GM12801 (cell line): ENCODE results near the gene GFRA1.

Experiments
- TF ChIP-seq, protein P1 (sequence below): IDR thresholded peaks from one replicate; pipeline ENCODE4 v1.5.1; 2011; ENCODE audit warnings: control low read depth; ENCODE audit not compliant: insufficient read length; ENCODE audit errors: extremely low read depth

GFRA1 gene

DNA sequence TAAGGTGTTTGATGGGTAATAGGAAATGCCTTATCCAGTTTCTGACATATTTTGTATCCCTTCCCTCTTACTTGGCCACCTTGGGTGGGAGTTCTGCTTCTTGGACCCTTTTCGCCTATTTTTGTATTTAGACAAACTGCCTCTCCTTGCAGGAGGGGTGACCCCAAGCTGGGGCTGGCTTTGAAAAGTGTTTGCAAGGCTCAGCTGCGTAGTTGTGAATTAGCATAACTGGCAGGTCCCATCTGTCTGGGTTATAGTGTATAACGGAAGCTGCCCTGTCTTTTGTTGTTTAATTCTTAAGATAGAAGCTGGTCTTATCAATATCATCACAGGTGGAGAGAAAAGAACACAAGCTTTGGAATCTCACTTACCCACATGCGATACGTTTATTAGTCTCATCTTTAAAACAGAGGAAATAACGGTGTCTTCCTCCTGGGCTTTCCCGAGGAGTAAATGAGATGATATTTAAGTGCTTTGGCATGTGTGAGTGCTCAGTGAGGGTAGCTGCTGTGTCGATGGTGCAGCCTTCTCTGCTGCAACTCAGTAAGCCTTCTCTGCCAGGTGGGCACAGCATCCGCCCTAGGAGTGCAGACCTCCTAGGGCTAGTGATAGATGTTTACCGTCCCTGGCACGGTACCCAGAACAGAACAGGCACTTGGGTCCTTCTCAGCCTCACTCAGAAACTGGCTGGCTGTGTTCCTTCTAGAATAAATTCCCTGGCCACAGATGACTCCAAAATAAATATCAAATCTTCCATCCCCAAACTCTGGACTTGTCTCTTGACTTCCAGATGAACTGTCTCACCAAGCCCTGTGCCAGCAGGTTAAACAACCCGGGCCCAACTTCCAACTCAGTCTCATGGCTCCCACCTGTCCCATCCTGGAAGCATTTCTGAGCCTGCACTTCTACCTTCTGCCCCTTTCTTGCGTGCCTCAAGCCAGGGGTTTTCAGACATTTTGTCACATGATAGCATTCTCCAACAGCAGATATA is 227.3 kb downstream of the GFRA1 start:
- TF ChIP-seq, protein P1, sequence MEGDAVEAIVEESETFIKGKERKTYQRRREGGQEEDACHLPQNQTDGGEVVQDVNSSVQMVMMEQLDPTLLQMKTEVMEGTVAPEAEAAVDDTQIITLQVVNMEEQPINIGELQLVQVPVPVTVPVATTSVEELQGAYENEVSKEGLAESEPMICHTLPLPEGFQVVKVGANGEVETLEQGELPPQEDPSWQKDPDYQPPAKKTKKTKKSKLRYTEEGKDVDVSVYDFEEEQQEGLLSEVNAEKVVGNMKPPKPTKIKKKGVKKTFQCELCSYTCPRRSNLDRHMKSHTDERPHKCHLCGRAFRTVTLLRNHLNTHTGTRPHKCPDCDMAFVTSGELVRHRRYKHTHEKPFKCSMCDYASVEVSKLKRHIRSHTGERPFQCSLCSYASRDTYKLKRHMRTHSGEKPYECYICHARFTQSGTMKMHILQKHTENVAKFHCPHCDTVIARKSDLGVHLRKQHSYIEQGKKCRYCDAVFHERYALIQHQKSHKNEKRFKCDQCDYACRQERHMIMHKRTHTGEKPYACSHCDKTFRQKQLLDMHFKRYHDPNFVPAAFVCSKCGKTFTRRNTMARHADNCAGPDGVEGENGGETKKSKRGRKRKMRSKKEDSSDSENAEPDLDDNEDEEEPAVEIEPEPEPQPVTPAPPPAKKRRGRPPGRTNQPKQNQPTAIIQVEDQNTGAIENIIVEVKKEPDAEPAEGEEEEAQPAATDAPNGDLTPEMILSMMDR, result no peak

DNA sequence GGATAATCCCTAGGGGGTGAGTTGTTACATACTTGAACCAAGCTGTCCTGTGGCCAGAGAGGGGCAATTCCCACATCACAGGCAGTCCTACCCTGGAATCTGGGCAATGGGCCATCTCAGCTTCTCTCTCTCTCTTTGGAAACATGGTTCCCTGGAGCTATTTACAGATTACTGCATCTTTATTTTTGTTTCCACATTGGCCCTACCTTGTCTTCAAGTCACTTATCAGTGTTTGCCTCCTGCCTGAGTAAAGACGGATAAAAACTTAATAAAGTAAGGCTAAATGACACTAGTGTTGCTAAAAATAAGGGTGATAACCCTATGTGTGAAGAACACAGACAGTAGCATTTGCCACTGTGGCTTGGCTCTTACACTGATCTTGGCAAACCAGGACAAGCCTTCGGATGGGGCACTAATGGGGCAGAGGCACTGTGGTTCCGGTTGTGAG is 228.2 kb downstream of the GFRA1 start:
- TF ChIP-seq, protein P1, result no peak

DNA sequence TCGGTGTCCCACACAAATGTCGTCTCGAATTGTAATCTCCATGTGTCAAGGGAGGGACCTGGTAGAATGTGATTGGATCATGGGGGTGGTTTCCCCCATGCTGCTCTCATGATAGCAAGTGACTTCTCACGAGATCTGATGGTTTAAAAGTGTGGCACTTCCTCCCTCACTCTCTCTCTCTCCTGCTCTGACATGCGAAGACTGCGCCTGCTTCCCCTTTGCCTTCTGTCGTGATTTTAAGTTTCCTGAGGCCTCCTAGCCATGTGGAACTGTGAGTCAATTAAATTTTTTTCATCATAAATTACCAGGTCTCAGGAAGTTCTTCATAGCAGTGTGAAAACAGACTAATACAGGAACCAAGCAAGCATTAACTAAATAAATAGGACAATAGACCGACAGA is 229.1 kb downstream of the GFRA1 start:
- TF ChIP-seq, protein P1, result no peak

GRCh38 chr10:116043304-116043703 is 229.7 kb downstream of the GFRA1 start:
- TF ChIP-seq, protein P1, result no peak

- TF ChIP-seq, protein P1, result no peak
Observed at GRCh38 chr10:116041948-116042347, 231.1 kb downstream of the GFRA1 start.

DNA sequence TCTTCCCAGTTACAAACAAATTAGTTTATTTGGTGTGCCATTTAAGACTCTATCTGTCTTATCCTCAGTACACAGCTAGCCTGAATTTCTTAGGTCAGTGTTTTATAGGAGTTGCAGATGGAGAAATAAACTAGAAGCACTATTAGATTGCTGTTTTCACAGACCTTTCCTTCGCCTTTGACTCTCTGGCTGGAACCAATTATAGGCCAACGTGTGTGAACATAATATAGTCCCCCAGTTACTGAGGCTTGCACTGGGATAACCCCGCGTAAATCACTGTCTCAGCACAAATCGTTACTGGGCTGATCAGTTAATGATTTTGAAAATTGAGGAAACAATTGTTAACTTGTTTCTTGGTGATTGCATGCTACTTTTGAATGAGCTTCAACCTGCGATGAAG is 233.4 kb downstream of the GFRA1 start:
- TF ChIP-seq, protein P1, result no peak

DNA sequence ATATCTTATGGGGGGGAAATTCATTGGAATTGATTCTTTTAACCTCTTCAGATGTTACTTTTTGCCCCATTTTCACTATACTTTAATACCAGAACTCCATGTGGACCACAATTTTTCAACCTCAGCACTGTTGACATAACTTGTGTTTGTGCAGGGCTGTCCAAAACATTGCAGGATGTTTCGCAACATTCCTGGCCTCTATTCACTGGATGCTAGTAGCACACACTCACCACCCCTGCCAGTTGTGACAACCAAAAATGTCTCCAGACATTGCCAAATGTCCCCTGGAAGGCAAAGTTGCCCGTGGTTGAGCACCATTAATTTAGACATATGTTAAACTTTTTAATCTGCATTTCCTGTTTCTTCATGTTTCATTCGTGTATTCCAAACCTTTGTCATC is 234.7 kb downstream of the GFRA1 start:
- TF ChIP-seq, protein P1, result no peak
